ENCODE measurements around the gene GPR25.

The GPR25 gene

GRCh38 chr1:200873116-200873670, 412 bp downstream of the GPR25 start:
- Histone ChIP-seq H3K27ac (ENCODE audit: insufficient read depth in 1 of 2, low read depth in 1 of 2, low read length in 2 of 2, poor library complexity in 1 of 2, severe bottlenecking in 2 of 2) (no peak overlapping the region), H3K4me3 (ENCODE audit: control insufficient read depth in 1 of 7, extremely low read depth in 1 of 7, insufficient read depth in 4 of 7, low read depth in 2 of 7, low read length in 6 of 7) (peak overlapping the region in 3 of 7 experiments; percentile 22 to 62 (median 51)), H3K4me1 (ENCODE audit: control extremely low read depth in 1 of 4, control insufficient read depth in 4 of 4, insufficient read depth in 4 of 4, low read length in 3 of 4) (peaks cover 0 to 14% (median 12%) of the 10 kb centered on the region in 4 experiments), H3K9me3 (ENCODE audit: control extremely low read depth in 1 of 5, control insufficient read depth in 4 of 5, insufficient read depth in 2 of 5, low read depth in 1 of 5, low read length in 4 of 5) (no peaks in the 10 kb centered on the region), H3K27me3 (replicated peaks in 2 of 5; ENCODE audit: control insufficient read depth in 4 of 5, insufficient read depth in 5 of 5, low read length in 4 of 5) (peaks cover 0 to 68% (median 34%) of the 10 kb centered on the region in 5 experiments), H3K36me3 (ENCODE audit: control insufficient read depth in 4 of 4, insufficient read depth in 4 of 4, low read length in 3 of 4) (no peaks in the 10 kb centered on the region)
- CTCF ChIA-PET, result interaction anchor here (1.1 to 1.3 kb wide), 4 partner anchors 8 to 92 kb away, joined by 3 to 6 read pairs (median 4); no protein-coding TSS in a partner anchor
- POLR2A ChIA-PET, result no interaction called here
- no peak for DNase-seq
- whole genome bisulfite sequencing (ENCODE audit: insufficient coverage), result 17% methylated on average over 55 of the region's 61 CpGs

- Histone ChIP-seq H3K4me3 (ENCODE audit: control insufficient read depth in 1 of 7, extremely low read depth in 1 of 7, insufficient read depth in 4 of 7, low read depth in 2 of 7, low read length in 6 of 7) (peak overlapping the region in 3 of 7 experiments; percentile 22 to 62 (median 51)), H3K9me3 (ENCODE audit: control extremely low read depth in 1 of 5, control insufficient read depth in 4 of 5, insufficient read depth in 2 of 5, low read depth in 1 of 5, low read length in 4 of 5) (no peaks in the 10 kb centered on the region), H3K27ac (ENCODE audit: insufficient read depth in 1 of 2, low read depth in 1 of 2, low read length in 2 of 2, poor library complexity in 1 of 2, severe bottlenecking in 2 of 2) (no peak overlapping the region), H3K36me3 (ENCODE audit: control insufficient read depth in 4 of 4, insufficient read depth in 4 of 4, low read length in 3 of 4) (no peaks in the 10 kb centered on the region), H3K27me3 (replicated peaks in 2 of 5; ENCODE audit: control insufficient read depth in 4 of 5, insufficient read depth in 5 of 5, low read length in 4 of 5) (peaks cover 0 to 68% (median 34%) of the 10 kb centered on the region in 5 experiments), H3K4me1 (ENCODE audit: control extremely low read depth in 1 of 4, control insufficient read depth in 4 of 4, insufficient read depth in 4 of 4, low read length in 3 of 4) (peaks cover 0 to 14% (median 12%) of the 10 kb centered on the region in 4 experiments)
- DNase-seq, result peak; percentile 19 to 56 (median 43)
- CTCF ChIA-PET, result interaction anchor here (1.1 to 1.3 kb wide), 5 partner anchors 9 to 93 kb away, joined by 3 to 6 read pairs (median 3); no protein-coding TSS in a partner anchor
- POLR2A ChIA-PET, result no interaction called here
- 16% methylated on average over 64 of the region's 66 CpGs for WGBS (ENCODE audit: insufficient coverage)
These were observed 1.1 kb downstream of the GPR25 start for GRCh38 chr1:200873671-200874397.

DNA sequence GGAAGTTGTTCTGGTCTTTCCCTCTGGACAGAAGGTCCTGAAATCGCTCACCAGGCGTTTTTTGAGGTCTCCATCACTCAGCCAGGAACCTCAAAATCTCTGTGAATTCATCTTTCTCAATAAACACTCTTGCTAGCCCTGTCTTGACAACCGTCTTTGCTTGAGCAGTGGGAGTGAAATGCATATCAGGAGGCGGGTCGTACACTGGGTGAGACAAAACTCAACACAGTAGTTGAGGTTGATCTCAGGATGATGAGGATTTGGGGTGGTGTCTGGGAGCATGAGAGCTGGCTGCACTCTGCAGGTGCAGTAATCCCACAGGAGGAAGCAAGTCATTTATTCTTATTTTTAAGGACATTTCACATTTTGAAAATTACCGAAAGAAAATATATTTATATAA, 1.9 kb downstream of the GPR25 start:
- DNase-seq, result no peak
- WGBS (ENCODE audit: insufficient coverage), result 100% methylated on average over 4 of the region's 6 CpGs
- ChIA-PET POLR2A (no interaction called here), CTCF (interaction anchor here (0.5 to 1.3 kb wide), 3 partner anchors 10 to 820 kb away, joined by 3 to 6 read pairs (median 5); no protein-coding TSS in a partner anchor)
- Histone ChIP-seq H3K27me3 (replicated peaks in 2 of 5; ENCODE audit: control insufficient read depth in 4 of 5, insufficient read depth in 5 of 5, low read length in 4 of 5) (peaks cover 0 to 64% (median 34%) of the 10 kb centered on the region in 5 experiments), H3K36me3 (ENCODE audit: control insufficient read depth in 4 of 4, insufficient read depth in 4 of 4, low read length in 3 of 4) (no peaks in the 10 kb centered on the region), H3K4me3 (ENCODE audit: control insufficient read depth in 1 of 7, extremely low read depth in 1 of 7, insufficient read depth in 4 of 7, low read depth in 2 of 7, low read length in 6 of 7) (no peak overlapping the region), H3K4me1 (ENCODE audit: control extremely low read depth in 1 of 4, control insufficient read depth in 4 of 4, insufficient read depth in 4 of 4, low read length in 3 of 4) (peaks cover 0 to 14% (median 12%) of the 10 kb centered on the region in 4 experiments), H3K27ac (ENCODE audit: insufficient read depth in 1 of 2, low read depth in 1 of 2, low read length in 2 of 2, poor library complexity in 1 of 2, severe bottlenecking in 2 of 2) (no peak overlapping the region), H3K9me3 (ENCODE audit: control extremely low read depth in 1 of 5, control insufficient read depth in 4 of 5, insufficient read depth in 2 of 5, low read depth in 1 of 5, low read length in 4 of 5) (no peaks in the 10 kb centered on the region)

DNA sequence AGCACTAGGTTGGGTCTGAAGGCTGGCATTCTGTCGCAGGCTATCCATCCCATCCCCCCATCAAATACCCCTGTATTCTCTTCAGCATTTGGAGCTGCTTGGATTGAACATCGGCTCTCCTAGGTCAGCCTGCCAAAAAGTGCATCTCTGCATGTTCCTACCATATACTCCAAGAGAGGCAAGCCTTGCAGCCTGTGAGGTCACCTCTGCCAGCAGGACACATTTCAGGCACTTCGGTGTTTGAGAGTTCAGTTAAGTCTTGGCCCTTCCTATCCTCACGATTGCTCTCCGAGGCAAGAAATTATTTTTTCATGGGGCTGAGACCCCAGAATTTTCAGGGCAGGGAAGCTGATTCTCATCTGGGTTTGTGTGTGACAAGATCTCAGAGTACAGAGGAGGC, 2.6 kb downstream of the GPR25 start:
- no peaks in the 10 kb centered on the region for H3K9me3 ChIP-seq (ENCODE audit: control extremely low read depth in 1 of 5, control insufficient read depth in 4 of 5, insufficient read depth in 2 of 5, low read depth in 1 of 5, low read length in 4 of 5)
- peaks cover 0 to 14% (median 12%) of the 10 kb centered on the region in 4 experiments for H3K4me1 ChIP-seq (ENCODE audit: control extremely low read depth in 1 of 4, control insufficient read depth in 4 of 4, insufficient read depth in 4 of 4, low read length in 3 of 4)
- peaks cover 0 to 59% (median 35%) of the 10 kb centered on the region in 5 experiments for H3K27me3 ChIP-seq (replicated peaks in 2 of 5; ENCODE audit: control insufficient read depth in 4 of 5, insufficient read depth in 5 of 5, low read length in 4 of 5)
- H3K36me3 ChIP-seq (ENCODE audit: control insufficient read depth in 4 of 4, insufficient read depth in 4 of 4, low read length in 3 of 4), result no peaks in the 10 kb centered on the region
- ChIA-PET CTCF (no interaction called here), POLR2A (no interaction called here)
- 95% methylated on average over 5 of the region's 5 CpGs for WGBS (ENCODE audit: insufficient coverage)
- DNase-seq, result no peak
- H3K27ac ChIP-seq (ENCODE audit: insufficient read depth in 1 of 2, low read depth in 1 of 2, low read length in 2 of 2, poor library complexity in 1 of 2, severe bottlenecking in 2 of 2), result no peak overlapping the region
- H3K4me3 ChIP-seq (ENCODE audit: control insufficient read depth in 1 of 7, extremely low read depth in 1 of 7, insufficient read depth in 4 of 7, low read depth in 2 of 7, low read length in 6 of 7), result no peak overlapping the region

DNA sequence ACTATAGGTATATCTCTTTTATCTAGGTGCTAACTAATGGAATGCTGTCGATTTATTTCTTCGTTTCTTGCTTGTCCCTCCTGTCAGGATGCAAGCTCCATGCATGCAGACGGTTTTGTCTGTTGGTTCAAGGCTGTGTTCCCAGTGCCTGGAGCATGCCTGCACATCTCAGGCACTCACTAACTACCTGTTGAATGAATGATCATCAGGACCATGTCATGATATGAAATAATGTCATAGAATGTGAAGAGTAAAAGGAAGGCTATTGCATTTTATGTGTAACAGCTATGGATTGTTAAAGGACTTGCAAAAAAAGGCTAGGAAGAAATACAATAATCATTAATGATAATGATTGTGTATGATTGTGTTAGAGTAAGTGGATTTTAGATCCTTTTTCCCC, 4.2 kb downstream of the GPR25 start:
- ChIA-PET CTCF (no interaction called here), POLR2A (interaction anchor here (0.6 kb wide), 1 partner anchor 149 kb away, joined by 3 read pairs; no protein-coding TSS in a partner anchor)
- Histone ChIP-seq H3K27me3 (replicated peaks in 2 of 5; ENCODE audit: control insufficient read depth in 4 of 5, insufficient read depth in 5 of 5, low read length in 4 of 5) (peaks cover 0 to 49% (median 28%) of the 10 kb centered on the region in 5 experiments), H3K4me1 (ENCODE audit: control extremely low read depth in 1 of 4, control insufficient read depth in 4 of 4, insufficient read depth in 4 of 4, low read length in 3 of 4) (peaks cover 0 to 14% (median 12%) of the 10 kb centered on the region in 4 experiments), H3K9me3 (ENCODE audit: control extremely low read depth in 1 of 5, control insufficient read depth in 4 of 5, insufficient read depth in 2 of 5, low read depth in 1 of 5, low read length in 4 of 5) (no peaks in the 10 kb centered on the region), H3K36me3 (ENCODE audit: control insufficient read depth in 4 of 4, insufficient read depth in 4 of 4, low read length in 3 of 4) (no peaks in the 10 kb centered on the region), H3K27ac (ENCODE audit: insufficient read depth in 1 of 2, low read depth in 1 of 2, low read length in 2 of 2, poor library complexity in 1 of 2, severe bottlenecking in 2 of 2) (no peak overlapping the region), H3K4me3 (ENCODE audit: control insufficient read depth in 1 of 7, extremely low read depth in 1 of 7, insufficient read depth in 4 of 7, low read depth in 2 of 7, low read length in 6 of 7) (no peak overlapping the region)
- no peak for DNase-seq
- WGBS (ENCODE audit: insufficient coverage), result no CpG with 5 or more reads among the region's 3 CpGs

DNA sequence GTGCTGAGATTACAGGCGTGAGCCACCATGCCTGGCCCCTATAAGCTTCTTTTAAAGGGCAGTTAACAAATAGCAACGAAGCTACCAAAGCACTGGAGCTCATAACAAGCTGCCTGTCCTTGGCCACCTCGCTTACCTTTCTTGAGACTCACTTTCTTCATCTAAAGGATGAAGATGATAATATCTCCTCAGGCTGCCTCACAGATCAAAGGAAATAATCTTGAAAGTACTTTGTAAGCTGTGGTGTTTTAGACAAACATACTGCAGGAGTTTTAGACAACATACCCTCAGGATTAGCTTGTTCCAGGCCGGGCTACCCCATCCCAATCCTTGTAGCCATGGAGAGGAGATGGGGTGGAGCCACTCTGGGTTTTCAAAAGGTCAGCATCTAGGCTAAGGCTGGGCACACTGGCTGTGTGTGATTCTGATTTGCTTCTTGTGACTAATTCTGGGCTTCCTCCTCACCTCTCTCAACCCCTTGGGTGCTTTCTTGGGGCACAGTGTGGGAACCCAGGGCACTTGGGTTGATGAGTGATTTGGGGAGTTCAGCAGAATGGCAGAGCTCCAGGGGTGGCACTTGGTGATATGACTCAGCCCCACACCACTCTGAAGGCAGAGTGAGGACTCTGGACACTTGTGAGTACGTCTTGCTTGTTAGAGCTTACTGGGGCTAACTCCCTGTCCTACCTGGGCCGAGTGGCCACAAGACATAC, 5.2 kb downstream of the GPR25 start:
- Histone ChIP-seq H3K4me1 (ENCODE audit: control extremely low read depth in 1 of 4, control insufficient read depth in 4 of 4, insufficient read depth in 4 of 4, low read length in 3 of 4) (peaks cover 0 to 12% (median 10%) of the 10 kb centered on the region in 4 experiments), H3K27me3 (replicated peaks in 2 of 5; ENCODE audit: control insufficient read depth in 4 of 5, insufficient read depth in 5 of 5, low read length in 4 of 5) (peaks cover 0 to 39% (median 26%) of the 10 kb centered on the region in 5 experiments), H3K36me3 (ENCODE audit: control insufficient read depth in 4 of 4, insufficient read depth in 4 of 4, low read length in 3 of 4) (no peaks in the 10 kb centered on the region), H3K27ac (ENCODE audit: insufficient read depth in 1 of 2, low read depth in 1 of 2, low read length in 2 of 2, poor library complexity in 1 of 2, severe bottlenecking in 2 of 2) (no peak overlapping the region), H3K9me3 (ENCODE audit: control extremely low read depth in 1 of 5, control insufficient read depth in 4 of 5, insufficient read depth in 2 of 5, low read depth in 1 of 5, low read length in 4 of 5) (no peaks in the 10 kb centered on the region), H3K4me3 (ENCODE audit: control insufficient read depth in 1 of 7, extremely low read depth in 1 of 7, insufficient read depth in 4 of 7, low read depth in 2 of 7, low read length in 6 of 7) (no peak overlapping the region)
- POLR2A ChIA-PET, result interaction anchor here (0.6 kb wide), 1 partner anchor 148 kb away, joined by 3 read pairs; no protein-coding TSS in a partner anchor
- 98% methylated on average over 4 of the region's 6 CpGs for WGBS (ENCODE audit: insufficient coverage)
- CTCF ChIA-PET, result no interaction called here
- no peak for DNase-seq

Data from common myeloid progenitor, CD34-positive (primary cell).